ENCODE results near the gene CADM2.
"Not testable (repeated sequence)": the region's sequence is repeated elsewhere in the genome, so short reads cannot be mapped to it uniquely, and the experiment has no call there.

The CADM2 gene

GRCh38 chr3:84958495-84959469, at the start of gene CADM2:
TSS of gene CADM2 (plus strand) at chr3:84958989.
- peak; percentile 79 for DNase-seq

- not testable (repeated sequence) for DNase-seq
Measured at GRCh38 chr3:84918592-84918991, 40.2 kb upstream of the CADM2 start.

- no peak for DNase-seq
Measured at GRCh38 chr3:84922682-84923081, 36.1 kb upstream of the CADM2 start.

DNA sequence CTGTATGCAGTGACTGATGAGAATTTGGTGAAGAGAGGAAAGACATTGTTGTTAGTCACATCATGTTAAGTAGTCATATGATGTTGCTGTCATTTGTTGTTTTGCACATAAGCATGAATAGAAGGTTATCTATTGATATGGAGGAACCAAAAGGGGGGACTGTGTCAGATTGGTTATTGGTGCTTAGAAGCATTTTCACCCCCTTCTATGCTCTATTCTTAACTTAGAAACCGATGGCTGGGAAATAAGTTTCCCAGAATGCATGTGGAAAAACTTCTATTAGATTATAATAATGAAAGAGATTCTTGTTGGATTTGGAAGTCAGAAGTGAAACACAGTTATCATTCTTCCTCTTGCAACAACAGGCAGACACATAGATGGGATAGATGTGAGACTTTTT, 33.2 kb upstream of the CADM2 start:
- DNase-seq = no peak

- no peak for DNase-seq
Measured at GRCh38 chr3:84943379-84943778, 15.4 kb upstream of the CADM2 start.

DNA sequence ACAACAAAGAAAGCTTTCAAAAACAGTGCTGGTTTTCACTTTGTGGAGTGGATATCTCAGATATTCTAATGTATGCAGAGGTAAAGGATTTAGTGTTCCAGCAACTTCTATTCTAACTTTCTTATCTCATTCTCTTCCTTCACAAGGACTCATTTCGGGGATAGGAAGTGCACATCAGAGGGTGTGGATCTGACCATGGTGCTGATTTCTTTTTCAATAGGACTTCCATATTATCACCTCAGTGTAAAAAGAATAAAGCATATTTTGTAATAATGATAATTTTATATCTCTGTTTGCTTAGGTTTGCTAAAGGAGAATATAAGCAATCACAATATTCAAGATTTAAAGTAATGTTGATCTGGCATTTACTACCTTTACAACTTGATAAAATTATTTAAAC, 12.5 kb upstream of the CADM2 start:
- peak; percentile 1 for DNase-seq

DNA sequence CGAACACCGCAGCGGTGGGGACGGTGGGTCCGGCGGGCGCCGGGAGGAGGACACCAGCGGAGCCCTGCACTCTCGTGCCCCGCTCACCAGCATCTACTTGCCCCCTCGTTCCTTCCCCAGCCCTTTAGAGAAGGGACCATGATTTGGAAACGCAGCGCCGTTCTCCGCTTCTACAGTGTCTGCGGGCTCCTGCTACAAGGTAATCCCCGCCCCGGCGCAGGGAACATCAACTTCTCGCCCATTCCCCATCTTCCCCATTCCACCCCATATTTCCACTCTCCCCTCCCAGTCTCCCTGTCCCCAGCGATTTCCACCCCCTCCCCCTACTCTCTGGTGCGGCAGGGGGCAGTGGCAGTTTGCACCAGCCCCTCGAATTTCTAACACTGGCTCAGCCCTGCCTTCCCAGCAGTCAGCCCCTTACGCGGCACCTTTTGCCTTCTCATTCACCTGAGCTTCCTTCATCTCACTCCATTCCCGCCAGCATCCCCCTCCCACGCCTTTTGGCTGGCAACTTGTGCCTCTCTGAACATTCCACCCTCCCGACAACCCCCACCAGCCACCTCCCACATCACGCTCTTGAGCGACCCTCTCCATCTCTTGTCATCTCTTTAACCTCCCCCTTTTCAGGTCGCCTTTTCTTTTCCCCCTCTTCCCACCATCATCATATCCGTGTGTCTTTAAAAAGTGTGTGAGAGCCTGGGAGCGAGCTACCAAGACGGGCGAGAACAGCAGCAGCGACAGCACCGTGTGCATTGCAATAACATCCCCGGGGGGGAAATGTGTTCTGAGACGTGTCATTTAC, 882 bp downstream of the CADM2 start:
- DNase-seq = no peak

DNA sequence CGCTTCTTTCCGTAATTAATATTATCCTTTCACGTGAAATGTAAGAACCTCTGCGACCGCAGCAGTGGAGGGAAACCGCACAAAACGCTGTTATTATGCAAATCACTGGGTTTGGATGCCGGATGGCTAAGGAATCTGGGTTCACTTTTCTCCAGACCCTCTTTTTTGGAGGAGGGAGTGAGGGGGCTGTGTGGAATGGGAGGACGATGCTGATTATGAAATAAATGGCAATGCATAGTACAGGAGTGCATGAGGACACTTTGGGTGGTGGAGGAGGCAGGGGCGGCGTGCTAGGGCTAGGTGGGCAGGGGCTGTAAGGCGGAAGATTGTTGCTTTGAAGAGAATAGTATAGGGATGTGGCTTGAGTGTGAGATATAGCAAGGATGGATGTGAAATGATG, 1.8 kb downstream of the CADM2 start:
- DNase-seq = no peak

- DNase-seq = no peak
Measured at GRCh38 chr3:84961011-84961410, 2.2 kb downstream of the CADM2 start.

- no peak for DNase-seq
Measured at GRCh38 chr3:84961521-84962255, 2.9 kb downstream of the CADM2 start.

DNA sequence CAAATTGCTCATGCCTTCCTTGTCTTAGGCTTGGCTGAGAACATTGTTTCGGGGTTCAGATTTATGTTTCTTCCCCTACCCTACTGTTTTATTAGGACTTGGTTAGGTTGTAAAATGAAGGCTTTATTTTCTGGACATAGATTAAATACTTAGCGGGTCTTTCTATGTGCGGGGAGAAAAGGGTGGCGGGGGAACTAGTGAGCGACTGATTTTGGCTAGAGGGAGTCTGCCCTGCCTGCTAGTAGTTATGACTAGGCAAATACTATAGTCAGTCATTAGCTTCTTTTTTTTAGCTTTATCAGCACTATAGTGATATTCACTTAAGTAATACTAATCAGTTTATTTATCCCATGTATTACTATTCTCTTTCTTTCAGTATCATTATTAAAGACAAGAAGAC, 3.6 kb downstream of the CADM2 start:
- no peak for DNase-seq

DNA sequence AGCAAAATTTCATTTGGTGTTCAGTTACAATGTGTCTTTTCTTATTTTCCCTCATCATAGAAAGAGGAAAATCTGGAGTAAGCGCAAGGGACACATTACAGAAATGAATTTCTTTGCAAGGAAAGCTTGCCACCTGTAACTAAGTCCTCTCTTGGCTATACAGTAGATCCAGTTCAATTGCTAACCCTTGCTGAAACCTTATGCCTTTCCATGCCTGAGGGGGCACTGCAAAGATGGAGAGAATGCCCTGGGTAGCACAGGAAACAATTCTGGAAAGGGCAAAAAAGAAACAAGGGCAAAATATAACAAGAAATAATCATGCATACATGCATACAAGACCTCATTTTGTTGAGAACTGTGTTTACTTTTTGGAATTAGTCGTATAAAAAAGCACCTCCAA, 4.3 kb downstream of the CADM2 start:
- no peak for DNase-seq

GRCh38 chr3:84965141-84965540, 6.4 kb downstream of the CADM2 start:
- DNase-seq = peak; percentile 3

- no peak for DNase-seq
Measured at GRCh38 chr3:84967767-84968581, 9.2 kb downstream of the CADM2 start.

DNA sequence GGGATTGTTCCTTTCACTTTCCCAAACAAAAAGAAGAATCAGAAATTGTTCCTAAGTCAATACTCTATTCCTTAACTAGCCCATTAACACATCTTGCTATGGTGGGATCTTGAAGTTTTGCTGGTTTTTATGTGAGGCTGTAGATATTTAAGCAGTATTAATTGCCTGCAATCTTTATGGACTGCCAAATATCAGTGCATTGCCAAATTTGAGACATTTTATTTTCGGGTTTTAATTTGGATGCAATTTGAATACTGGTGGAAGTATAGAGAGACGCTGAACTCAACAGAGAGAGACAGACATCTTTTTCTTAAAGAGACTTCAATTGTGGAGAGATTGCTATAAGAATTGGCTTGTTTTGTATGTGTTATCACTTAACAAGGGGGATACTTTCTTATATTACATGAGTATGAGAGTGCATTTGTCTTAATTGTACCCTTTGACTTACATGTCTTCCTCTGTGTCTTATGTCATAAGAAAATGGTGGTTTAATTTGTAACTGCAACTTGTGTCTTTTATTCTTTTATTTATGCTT, 10.0 kb downstream of the CADM2 start:
- no peak for DNase-seq

- no peak for DNase-seq
Measured at GRCh38 chr3:84974347-84974746, 15.6 kb downstream of the CADM2 start.

DNA sequence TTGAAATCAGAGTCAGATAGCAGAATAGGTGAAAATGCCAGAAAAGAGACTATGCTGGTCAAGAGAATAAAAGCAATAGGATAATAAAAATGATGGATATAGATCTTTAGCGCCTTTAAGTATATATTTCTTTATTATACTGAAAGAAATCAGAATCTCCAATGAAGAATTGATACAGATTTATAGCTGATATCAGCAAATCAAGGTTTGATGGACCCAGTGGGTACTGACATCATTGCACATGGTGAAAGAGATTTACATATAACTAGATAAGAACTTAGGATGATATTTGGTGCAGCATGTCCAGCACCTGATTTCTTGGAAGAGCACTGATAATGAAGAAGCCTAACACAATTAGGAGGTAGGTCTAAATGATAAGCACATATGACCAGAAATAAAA, 18.2 kb downstream of the CADM2 start:
- no peak for DNase-seq

DNA sequence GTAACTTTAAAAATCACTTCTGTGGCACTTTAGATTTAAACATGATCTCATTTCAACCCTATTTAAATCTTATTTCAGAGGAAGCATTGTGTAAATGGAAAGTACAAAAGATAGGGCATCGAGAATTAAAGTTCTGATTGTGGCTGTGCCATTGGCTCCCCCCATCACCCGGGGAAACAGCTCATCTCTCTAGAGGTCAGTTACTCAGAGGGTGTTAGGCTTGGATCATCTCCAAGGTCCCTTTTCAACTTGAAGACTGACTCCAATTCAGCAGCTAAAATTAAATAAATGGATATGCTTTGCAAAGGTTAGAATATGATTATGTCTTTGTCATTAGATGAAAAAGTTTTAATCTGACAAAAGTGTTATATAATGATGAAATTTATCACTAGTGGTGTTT, 20.1 kb downstream of the CADM2 start:
- DNase-seq = no peak

DNA sequence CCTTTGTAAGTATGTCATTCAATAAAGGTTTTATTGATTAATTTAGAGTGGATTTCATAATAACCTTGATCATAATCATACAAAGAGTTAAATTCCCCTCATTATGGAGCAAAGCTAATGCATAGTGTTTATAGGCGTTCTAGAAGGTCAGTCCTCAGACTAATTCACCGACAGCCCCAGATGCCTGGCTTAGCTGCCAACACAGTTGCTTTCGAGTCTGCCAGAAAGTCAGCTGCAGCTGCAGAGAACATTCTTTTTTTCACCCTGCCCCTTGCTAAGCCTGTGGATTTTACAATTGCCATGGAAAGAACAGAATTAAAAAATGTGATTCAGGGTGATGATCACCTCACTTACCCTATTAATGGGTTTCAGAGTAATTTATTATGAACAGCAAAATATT, 21.2 kb downstream of the CADM2 start:
- no peak for DNase-seq

DNA sequence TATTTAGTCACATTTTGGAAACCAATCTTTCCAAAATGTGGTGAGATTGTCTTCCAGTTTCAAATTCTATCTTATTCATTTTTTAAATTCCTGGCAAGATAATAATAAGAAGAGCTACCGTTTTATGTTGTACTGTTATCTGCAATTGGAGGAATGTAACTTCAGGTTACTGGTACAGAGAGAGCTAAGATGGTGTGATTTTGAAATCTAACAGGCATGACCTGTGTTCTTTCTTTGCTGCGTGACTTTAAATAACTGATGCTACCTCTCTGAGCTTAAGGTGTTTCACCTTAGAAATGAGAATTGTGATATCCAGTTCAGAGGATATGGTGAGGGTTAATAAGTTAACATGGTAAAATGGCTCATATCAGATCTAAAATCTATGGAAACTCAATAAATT, 21.7 kb downstream of the CADM2 start:
- no peak for DNase-seq

GRCh38 chr3:84983490-84983889, 24.7 kb downstream of the CADM2 start:
- no peak for DNase-seq

DNA sequence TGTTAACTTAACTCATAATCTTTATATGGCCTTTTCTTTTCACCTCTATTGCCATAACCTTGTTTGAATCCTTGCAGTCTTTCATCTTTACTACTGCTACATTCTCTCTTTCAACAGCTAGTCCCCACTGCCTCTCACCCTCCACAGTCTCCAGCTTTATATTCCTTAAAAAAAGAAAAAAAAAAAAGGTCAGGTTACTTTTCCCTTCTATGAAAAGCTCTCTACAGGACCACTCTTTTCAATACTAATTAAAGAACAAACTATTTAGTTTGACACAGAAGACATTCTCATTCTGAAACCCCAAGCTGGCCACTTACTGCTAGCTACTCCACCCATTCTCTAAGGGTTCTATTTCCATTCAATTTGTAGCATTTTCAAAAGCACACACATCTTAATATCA, 25.6 kb downstream of the CADM2 start:
- DNase-seq = no peak
